HL-60 (cell line): Measurements from ENCODE around the gene SCIN.
"Not testable (repeated sequence)": the region's sequence is repeated elsewhere in the genome, so short reads cannot be mapped to it uniquely, and the experiment has no call there.

Experiments used
- DNase-seq, 2 experiments: peaks; one replicate each; pipeline ENCODE4 v3.0.0-alpha.2; 2010 to 2020; ENCODE audit warnings: low read depth in 1 of 2, low spot score in 1 of 2
- H3K27ac ChIP-seq: fragments of 250-450 bp; sonication (Bioruptor Pico); replicated peaks from 2 replicates; pipeline ENCODE4 v1.5.1; 2020; ENCODE audit warnings: mild to moderate bottlenecking, moderate library complexity
- H3K27me3 ChIP-seq: fragments of 250-450 bp; sonication (Bioruptor Pico); 2 replicates; pipeline ENCODE4 v1.5.1; 2021; ENCODE audit warnings: mild to moderate bottlenecking, moderate library complexity; ENCODE audit not compliant: insufficient read depth, poor library complexity, severe bottlenecking
- H3K4me3 ChIP-seq: replicated peaks from 2 replicates; pipeline ENCODE4 v1.5.1; 2011; ENCODE audit warnings: mild to moderate bottlenecking, control low read depth, low read length; ENCODE audit not compliant: insufficient read depth
- CTCF ChIP-seq: IDR thresholded peaks from one replicate; pipeline ENCODE4 v1.5.1; 2011; ENCODE audit warnings: low read length, control low read depth, inconsistent platforms; ENCODE audit not compliant: insufficient read depth
- GABPA ChIP-seq: IDR thresholded peaks from 2 replicates; pipeline ENCODE4 v1.6.1; 2012; ENCODE audit warnings: low read depth
- POLR2AphosphoS5 ChIP-seq: IDR thresholded peaks from 2 replicates; pipeline ENCODE4 v1.6.1; 2012; ENCODE audit warnings: low read depth
- REST ChIP-seq: IDR thresholded peaks from 2 replicates; pipeline ENCODE4 v1.6.1; 2012; ENCODE audit warnings: low read depth; ENCODE audit not compliant: insufficient replicate concordance
- SPI1 ChIP-seq: IDR thresholded peaks from 2 replicates; pipeline ENCODE4 v1.6.1; 2012; ENCODE audit warnings: low read depth, mild to moderate bottlenecking, borderline replicate concordance

Gene SCIN

DNA sequence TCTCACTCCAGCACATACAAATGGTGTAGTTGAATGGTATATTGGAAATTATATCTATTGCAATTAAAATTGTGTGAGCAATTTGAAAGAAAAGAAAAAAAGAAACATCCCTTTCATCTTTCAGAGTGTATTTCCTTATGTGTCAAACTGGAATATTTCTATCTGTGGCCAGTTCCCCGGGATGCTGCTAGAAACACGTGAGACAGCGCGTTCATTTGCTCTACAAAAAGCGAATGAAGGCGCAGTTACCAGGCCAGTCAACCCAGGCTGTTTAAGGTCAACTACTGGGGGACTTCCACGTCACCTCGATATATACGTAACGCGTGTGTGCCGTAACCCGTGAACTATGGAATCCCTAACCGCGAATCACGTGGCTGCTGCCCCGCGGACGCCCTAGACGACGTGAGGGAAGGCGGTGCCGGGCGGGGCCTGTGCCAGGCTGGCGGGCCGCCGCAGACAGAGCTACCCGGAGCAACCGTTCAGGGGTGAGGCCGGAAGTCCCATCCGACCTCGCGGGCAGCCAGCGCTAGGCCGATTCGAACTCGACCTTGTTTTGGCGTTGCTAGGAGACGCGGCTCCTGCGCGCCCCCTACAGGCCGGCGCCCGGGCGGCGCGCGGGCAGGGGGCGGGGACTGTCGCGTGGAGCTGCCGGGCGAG is 115.8 kb downstream of the SCIN start:
- H3K27ac ChIP-seq, result peak overlapping the region; percentile 97
- 0 out of 2 replicates have a peak, but pooled peaks have one; percentile 10 for TF ChIP-seq POLR2AphosphoS5
- TF ChIP-seq REST, result no peak
- no peak for TF ChIP-seq SPI1
- TF ChIP-seq GABPA, result no peak
- TF ChIP-seq CTCF, result peak; percentile 83
- no peaks in the 10 kb centered on the region for H3K27me3 ChIP-seq
- peak overlapping the region; percentile 88 for H3K4me3 ChIP-seq
- DNase-seq, result peak; percentile 89 to 96

DNA sequence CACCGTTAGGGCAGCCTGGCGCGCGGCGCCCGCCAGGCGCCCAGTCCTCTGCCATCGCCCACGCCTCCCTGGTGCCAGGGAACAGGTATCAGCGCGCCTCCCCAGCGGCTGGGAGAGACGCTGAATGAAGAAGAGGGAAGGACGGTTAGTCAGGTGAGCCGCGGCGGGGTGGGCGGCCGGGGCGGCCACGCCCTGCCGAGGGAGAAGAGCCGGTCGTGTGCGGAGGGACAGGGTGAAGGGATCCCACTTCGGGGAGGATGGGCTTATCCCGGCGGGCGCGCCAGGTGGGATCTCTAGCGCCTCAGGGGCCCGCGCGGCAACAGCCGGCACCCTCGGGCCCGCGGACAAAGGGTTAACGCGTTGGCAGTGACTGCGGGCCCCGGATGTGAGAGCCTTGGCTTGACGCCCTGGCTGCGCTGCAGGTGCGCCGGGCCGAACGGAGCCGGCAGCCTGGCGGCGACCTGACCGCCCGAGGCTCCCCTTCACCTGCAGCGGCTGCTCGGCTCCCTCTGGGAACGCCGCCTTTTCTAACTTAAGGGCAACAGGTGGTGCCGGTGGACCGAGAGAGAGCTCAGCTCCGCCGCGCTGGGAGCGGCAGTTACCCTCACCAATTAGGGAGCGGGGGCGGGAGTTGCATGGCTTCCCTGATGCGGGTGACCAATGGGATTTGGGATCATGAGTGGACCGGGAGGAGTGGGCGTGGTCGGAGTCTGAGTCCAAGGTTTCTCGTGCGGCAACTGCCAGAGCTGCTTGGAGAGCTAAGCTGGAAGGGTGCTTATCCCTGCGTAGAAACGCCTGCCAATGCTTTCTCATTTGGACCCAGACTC is 116.6 kb downstream of the SCIN start, which contains the start of gene ARL4A:
ARL4A (plus strand) TSS at position 743 of the 827 bp plus-strand sequence. CDS start 622 bp downstream, outside the sequence.
- TF ChIP-seq GABPA (no peak), POLR2AphosphoS5 (peak; percentile 18), REST (no peak)
- DNase-seq, result peak; percentile 86 to 98
- peak within 1 kb of the TSS; percentile 88 for H3K4me3 ChIP-seq
- H3K27me3 ChIP-seq, result no peaks in the 10 kb centered on the region
- H3K27ac ChIP-seq, result peak within 1 kb of the TSS; percentile 97

DNA sequence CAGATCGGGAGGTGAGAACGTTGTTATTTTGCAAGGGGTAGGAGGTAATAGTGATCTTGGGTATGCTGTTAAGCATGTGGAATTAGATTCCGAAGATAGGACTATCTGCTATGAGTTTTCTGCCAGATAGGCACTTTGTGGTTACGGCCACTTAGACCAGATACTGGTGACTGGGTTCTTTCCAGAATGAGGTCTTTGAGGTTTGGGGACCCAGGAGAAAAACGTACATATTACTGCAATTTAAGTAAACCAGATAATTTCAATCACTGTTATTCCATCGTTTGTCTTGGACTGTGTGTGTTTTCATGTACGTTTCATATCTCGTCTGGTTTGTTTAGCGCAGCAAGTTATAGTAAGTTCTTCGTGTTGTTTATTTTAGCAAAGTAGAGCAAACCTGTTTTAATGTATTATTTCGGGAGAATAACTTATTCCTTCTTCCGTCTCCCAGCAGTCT is 117.2 kb downstream of the SCIN start:
- H3K4me3 ChIP-seq, result peak overlapping the region; percentile 88
- no peaks in the 10 kb centered on the region for H3K27me3 ChIP-seq
- no peak for DNase-seq
- no peak for TF ChIP-seq REST
- TF ChIP-seq GABPA, result no peak
- TF ChIP-seq SPI1, result no peak
- TF ChIP-seq CTCF, result no peak
- TF ChIP-seq POLR2AphosphoS5, result no peak
- H3K27ac ChIP-seq, result peak overlapping the region; percentile 97

GRCh38 chr7:12688485-12689170 is 118.1 kb downstream of the SCIN start:
- H3K27ac ChIP-seq, H3K4me3 ChIP-seq, DNase-seq, H3K27me3 ChIP-seq: not testable (repeated sequence)
